Right forelimb (tissue), 1 donor: ENCODE measurements around the gene SNRNP27.
"Not testable (repeated sequence)": the region's sequence is repeated elsewhere in the genome, so short reads cannot be mapped to it uniquely, and the experiment has no call there.

Experiments
- DNase-seq: peaks from one replicate; pipeline ENCODE4 v3.0.0-alpha.2; 2018

The SNRNP27 gene

GRCh38 chr2:69948032-69948962, 54.5 kb downstream of the SNRNP27 start:
- DNase-seq: no peak

- no peak for DNase-seq
These were observed 55.3 kb downstream of the SNRNP27 start for GRCh38 chr2:69948963-69949645.

- no peak for DNase-seq
These were observed 56.5 kb downstream of the SNRNP27 start for GRCh38 chr2:69950241-69950640.

GRCh38 chr2:69950671-69951070, 56.9 kb downstream of the SNRNP27 start:
- not testable (repeated sequence) for DNase-seq

- DNase-seq: no peak
These were observed 58.8 kb downstream of the SNRNP27 start for GRCh38 chr2:69952336-69953115.

GRCh38 chr2:69954084-69954483, 60.3 kb downstream of the SNRNP27 start:
- no peak for DNase-seq
